ENCODE measurements around the gene PDZD2.
"Not testable (repeated sequence)": the region's sequence is repeated elsewhere in the genome, so short reads cannot be mapped to it uniquely, and the experiment has no call there.

Gene PDZD2

DNA sequence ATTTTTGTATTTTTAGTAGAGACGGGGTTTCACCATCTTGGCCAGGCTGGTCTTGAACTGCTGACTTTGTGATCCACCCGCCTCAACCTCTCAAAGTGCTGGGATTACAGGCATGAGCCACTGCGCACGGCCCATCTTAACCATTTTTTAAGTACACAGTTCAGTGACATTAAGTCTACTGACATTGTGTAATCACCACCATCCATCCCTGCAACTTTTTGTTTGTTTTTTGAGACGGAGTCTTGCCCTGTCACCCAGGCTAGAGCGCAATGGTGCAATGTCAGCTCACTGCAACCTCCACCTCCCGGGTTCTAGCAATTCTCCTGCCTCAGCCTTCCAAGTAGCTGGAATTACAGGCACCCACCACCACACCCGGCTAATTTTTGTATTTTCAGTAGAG, 480.0 kb downstream of the PDZD2 start:
- DNase-seq: not testable (repeated sequence)

DNA sequence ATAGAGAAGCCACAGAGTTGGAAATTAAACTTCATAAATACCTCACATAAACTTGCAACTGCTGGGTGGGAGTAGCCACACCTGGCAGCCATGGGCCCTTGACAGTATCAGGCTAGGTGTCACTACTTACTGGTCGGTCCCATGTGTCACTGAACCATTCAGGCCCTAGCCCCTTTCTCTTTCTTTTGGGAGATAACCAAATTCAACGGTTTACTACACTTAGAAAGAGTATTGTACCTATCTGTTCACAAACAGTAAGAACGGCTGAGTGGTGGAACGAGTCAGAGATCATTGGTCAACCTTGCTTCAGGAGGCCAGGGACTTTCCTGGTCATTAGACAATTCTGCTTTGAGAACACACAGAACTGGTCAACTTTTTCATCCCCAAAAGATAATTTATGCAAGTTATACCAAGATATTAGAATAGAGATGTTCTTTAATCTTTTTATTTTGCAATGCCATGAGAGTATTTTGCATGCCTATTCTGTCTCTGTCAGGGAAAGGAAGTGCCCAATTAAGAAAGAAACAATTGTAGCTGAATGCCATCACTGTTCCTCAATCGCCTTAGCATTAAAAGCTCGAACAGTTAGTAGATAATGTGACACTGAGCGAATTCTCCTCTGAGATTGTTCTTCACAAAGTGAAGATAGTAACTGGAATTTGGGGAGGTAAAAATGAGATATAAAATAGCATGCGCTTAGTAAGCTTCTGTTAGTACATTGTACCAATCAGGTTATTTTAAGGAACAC, 484.3 kb downstream of the PDZD2 start:
- no peak for DNase-seq

DNA sequence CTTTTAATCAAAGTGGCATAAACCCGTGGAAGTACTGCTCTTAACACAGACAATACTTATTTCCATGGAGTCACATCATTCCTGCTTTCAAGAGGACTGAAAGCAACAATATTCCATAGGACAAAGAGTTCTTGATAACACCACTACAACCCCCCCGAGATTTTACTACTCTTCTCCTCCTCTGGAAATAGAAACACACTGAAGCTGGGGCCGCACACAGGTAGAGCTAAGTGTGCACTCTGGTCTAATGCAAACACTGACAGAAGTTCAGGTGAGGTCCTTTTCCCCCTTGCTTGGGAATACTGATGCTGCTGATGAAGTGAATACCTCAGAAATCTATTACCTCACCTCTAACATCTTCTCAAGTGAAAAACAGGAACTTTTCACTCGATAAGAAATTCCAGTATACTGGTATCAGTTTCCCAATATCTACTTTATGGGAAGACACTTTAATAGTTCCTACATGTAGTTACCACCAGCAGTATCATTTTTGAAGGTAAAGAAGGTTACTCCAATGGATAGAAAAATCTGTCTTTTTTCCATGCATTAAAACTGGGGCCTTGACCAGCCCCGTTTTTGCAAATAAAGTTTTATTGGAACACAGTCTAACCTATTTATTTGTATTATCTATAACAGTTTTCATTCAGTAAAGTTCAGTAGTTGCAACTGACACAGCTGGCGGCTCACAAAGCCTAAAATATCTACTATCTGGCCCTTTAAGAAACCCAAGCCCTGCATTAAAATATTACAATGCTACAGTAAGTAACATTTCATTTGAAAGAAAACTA, 485.2 kb downstream of the PDZD2 start:
- no peak for DNase-seq

DNA sequence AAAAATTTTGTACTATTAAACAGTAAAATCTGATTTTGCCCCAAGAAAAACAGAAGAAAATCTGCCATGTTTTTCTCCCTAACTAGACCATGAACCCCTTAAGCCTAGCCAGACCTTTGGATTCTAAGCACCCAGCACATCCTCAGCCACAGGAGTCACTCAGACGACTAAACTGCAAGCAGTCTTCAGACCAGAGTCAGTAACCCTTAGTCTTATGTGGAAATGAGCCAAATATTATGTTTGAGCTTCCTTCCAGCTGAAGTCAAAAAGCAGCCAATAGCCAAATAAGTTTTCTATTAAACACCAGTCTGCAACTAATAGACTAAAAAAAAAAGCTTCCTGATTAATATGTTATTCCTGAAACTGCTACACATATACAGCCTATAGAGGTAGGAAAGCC, 487.8 kb downstream of the PDZD2 start:
- no peak for DNase-seq

DNA sequence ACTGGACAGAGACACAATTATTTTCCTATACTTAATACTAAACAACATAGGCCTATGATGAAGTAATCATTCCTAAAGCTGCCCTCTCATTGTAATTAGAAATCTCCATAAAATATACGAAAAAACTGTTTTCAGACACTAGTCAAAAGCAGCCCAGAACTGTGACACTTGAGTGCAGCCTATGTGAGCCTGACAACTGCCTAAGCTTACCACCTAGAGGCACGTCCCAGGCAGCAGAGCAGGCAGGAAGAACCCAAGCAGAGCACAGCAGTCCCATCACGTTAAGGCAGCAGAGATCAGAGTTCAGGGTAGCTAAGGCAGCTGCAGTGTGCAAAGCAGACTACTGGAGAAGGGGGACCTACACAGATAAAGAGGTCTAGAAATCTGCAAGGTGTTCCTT, 488.8 kb downstream of the PDZD2 start:
- no peak for DNase-seq

DNA sequence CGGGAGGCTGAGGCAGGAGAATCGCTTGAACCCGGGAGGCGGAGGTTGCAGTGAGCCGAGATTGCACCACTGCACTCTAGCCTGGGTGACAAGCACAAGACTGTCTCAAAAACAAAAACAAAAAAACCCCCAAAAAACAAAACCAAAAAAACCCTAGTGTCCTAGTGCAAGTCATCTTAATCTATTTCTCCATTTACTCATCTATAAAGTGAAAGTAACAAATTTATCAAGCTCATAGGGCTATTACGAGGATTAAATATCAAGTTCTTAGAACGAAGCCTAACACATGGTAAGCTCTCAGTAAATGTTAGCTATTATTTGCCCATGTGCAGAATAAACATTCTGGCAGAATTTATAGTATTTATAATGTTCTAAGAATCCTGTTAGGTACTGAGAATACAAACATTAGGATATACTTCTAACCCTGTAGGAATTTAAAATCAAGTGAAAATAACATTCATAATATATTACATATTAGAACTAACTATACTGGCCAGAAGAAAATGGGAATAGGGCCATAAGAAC, 490.2 kb downstream of the PDZD2 start:
- no peak for DNase-seq

DNA sequence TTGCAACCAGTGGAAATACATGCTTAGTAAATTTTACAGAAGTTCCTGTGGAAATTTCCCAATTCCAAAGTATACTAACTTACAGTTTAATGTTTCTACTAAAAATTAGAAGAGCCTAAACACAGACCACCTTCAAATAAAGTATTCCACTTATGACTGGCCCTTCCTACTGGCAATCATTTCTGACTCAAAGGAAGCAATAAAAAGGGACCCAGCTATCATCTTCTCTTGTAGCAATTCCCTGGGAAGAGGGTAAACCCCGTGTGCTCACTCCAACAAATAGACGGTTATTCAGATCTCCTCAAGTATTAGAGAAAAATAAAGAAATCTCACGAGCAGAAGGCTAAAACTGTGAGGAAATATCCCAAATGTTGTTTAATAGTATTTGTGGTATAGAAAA, 491.9 kb downstream of the PDZD2 start:
- DNase-seq: no peak

DNA sequence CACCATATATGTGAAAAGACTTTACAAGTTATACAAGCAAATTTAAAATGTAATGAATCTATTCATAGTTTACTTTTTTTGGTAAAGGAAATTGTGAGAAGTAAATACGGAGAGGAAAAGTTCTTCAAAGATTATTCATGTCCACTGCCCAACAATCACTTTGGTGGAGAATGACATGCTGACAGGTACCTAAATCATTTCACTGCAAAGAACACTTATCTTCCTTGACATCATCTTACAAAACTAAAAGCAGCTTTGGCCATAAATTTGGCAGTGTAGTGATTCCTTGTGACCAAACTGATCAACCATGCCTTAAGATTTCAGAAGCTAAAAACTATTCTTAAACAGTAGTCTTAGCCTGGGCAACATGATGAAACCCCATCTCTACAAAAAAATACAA, 492.7 kb downstream of the PDZD2 start:
- DNase-seq: no peak

- no peak for DNase-seq
Observed at GRCh38 chr5:32132757-32133156, 493.8 kb downstream of the PDZD2 start.

DNA sequence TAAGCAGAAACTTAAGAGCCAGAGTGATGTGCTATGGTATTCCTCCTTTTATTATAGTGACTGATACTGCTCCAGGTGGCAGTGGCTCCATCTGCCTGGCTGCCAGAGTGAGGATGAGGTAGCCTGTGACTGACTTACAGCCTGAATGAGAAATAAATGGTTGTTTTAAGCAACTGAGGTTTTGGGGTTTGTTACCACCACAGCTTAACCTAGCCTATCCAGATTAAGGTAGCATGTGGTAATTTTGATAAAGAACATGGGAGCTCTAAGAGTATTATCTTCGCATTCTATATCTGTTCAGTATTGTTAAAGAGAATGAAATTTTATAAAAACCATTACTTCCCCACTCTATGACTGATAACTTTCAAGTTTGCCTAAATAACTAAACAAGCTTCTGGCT, 496.2 kb downstream of the PDZD2 start:
- no peak for DNase-seq

GRCh38 chr5:32136342-32136741, 497.4 kb downstream of the PDZD2 start:
- no peak for DNase-seq

DNA sequence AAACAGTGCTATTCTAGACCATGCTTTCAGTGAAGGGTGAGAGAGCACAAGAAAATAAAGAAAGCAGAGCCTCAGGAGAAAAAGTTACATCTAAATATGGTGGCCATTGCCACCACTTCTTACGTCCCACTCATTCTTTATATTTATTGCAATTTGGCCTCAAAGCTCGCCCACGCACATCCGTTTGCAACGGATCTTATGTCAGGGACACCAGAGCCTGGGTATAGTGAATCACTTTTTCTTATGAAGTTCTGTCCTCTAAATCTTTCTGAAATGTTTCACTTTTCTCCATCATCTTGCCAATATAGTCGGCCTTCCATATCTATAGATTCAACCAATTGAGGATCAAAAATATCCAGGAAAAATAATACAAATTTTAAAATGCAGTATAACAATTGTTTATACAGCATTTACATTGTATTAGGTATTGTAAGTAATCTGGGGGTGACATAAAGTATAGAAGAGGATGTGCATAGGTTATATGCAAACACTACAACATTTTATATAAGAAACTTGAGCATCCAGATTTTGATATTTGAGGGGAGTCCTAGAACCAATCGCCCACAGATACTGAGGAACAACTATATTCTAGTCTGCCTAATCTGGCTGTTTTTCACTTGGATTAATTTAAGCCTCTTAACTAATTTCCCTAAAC, 500.0 kb downstream of the PDZD2 start:
- no peak for DNase-seq

GRCh38 chr5:32143617-32144377, 504.9 kb downstream of the PDZD2 start:
- no peak for DNase-seq

- DNase-seq: no peak
Observed at GRCh38 chr5:32144378-32145207, 505.7 kb downstream of the PDZD2 start.

DNA sequence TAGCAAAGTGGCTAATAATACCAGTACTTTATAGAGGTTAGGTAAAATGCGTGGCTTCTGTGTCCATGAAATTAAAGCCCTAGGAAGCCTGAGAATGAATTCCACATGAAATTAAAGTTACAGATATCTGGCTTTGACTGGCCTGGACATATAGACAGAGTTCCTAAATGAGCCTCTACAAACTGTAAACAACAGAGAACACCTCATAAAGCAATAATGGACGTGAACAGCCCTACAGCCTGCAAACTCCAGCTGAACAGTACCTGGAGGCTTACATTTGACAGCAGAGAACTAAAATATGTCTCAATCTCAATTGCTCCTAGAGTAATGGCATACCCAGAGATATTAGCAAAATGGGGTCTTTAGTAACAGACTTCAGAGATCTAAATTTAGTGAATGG, 506.4 kb downstream of the PDZD2 start:
- DNase-seq: no peak

DNA sequence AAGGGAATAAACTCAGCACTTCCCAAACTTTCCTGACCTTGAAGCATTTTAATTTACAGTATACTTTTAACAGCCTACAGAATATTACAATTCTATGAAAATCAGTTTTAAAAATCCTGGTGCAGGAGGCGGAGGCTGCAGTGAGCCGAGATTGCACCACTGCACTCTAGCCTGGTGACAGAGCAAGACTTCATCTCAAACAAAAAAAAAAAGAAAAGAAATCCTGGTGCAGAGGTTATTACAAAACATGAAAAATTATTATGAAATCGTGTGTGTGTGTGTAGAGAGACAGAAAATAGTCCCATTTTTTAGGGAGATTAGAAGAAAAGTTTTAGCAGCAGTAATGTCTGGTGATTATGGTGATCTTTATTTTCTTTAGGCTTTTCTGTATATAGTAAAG, 508.3 kb downstream of the PDZD2 start:
- DNase-seq: no peak

DNA sequence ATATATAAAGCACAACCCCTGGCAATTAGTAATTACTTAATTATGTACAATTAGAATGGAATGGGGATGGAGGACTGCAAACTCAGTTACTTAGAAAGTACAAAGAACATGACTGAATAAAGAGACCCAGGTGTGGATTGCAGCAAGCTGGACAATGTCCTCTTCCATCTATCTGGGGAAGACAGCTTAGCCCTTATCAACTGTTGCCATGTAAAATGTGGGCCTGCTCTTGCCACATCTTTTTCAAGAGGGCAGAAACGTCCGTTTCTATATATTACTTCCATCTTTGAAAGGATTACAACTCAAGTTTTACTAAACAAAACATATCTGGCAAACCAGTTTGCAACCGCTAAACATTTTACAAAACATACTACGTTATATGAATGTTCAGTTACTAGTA, 509.0 kb downstream of the PDZD2 start:
- DNase-seq: no peak

DNA sequence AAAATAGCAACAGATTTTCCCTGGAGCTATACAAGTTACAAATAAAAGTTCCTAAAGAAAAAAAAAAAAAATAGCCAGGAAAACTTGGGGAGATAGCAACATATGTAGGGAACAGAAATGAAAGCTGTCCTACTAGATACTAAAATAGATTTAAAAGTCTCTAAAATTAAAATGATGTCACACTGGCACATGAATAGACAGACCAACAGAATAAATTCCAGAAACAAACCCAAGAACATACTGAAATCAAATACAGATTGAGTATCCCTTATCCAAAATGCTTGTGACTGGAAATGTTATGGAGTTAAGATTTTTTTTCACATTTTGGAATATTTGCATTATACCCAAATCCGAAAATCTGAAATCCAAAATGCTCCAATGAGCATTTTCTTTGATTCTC, 511.4 kb downstream of the PDZD2 start:
- no peak for DNase-seq

DNA sequence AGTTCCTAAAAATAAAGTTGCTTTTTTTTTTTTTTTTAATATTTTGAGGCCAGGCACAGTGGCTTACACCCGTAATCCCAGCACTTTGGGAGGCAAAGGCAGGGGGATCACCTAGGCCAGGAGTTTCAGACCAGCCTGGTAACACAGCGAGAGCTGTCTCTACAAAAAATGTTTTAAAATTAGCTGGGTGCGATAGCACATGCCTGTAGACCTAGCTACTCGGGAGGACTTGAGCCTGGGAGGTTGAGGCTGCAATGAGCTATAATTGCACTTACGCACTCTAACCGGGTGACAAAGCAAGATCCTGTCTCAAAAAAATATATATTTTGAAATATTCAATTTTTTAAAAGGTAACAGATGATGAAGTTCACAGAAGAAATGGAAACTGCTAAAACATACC, 512.3 kb downstream of the PDZD2 start:
- no peak for DNase-seq

- no peak for DNase-seq
Observed at GRCh38 chr5:32153723-32154122, 514.8 kb downstream of the PDZD2 start.

GRCh38 chr5:32155211-32155610, 516.3 kb downstream of the PDZD2 start:
- DNase-seq: no peak

GRCh38 chr5:32156635-32157034, 517.7 kb downstream of the PDZD2 start:
- DNase-seq: no peak
